Thymus (tissue), 11 donors: ENCODE results near the gene CFAP97D2. TPM values are rescaled to one million over a fixed set of nuclear protein-coding genes. Genes with fewer than 3 reads are reported as not detected.
A peak's percentile ranks its signal among the peaks of the same experiment; 100 is the strongest.

Experiments used
- DNase-seq, 9 donors: peaks; one replicate each; pipeline ENCODE4 v3.0.0-alpha.2; 2013; ENCODE audit warnings: low spot score in 9 of 9, low read depth in 6 of 9, missing footprints in 1 of 9
- H3K27ac ChIP-seq, 2 donors: one replicate each; pipeline ENCODE4 v1.5.1; 2013; ENCODE audit warnings: control low read depth in 1 of 2, low read depth in 1 of 2, low read length in 1 of 2, mild to moderate bottlenecking in 1 of 2, moderate library complexity in 1 of 2
- H3K27me3 ChIP-seq, 2 donors: one replicate each; pipeline ENCODE4 v1.5.1; 2013; ENCODE audit warnings: low read length in 1 of 2; ENCODE audit not compliant: control insufficient read depth in 2 of 2, insufficient read depth in 1 of 2
- H3K36me3 ChIP-seq, 2 donors: one replicate each; pipeline ENCODE4 v1.5.1; 2013; ENCODE audit warnings: low read length in 1 of 2, mild to moderate bottlenecking in 1 of 2, moderate library complexity in 1 of 2; ENCODE audit not compliant: control insufficient read depth in 2 of 2, insufficient read depth in 2 of 2
- H3K4me1 ChIP-seq, 2 donors: one replicate each; pipeline ENCODE4 v1.5.1; 2013; ENCODE audit warnings: low read length in 2 of 2; ENCODE audit not compliant: control insufficient read depth in 2 of 2, insufficient read depth in 2 of 2
- H3K4me3 ChIP-seq, 2 donors: one replicate each; pipeline ENCODE4 v1.5.1; 2013; ENCODE audit warnings: low read length in 2 of 2, control low read depth in 1 of 2, mild to moderate bottlenecking in 1 of 2
- H3K9me3 ChIP-seq, 2 donors: one replicate each; pipeline ENCODE4 v1.5.1; 2013; ENCODE audit warnings: low read length in 1 of 2, mild to moderate bottlenecking in 1 of 2; ENCODE audit not compliant: control insufficient read depth in 2 of 2, insufficient read depth in 1 of 2
- WGBS: extraction: QIAGEN DNeasy Blood & Tissue Kit; methylation state at CpG from one replicate; pipeline ENCODE4 v1.1.7; 2013; 5-methylcytosine and 5-hydroxymethylcytosine counted together
- polyA plus RNA-seq: library from polyadenylated mRNA; stranded (reverse); fragments of 200-250 nt; gene quantifications from one replicate; pipeline ENCODE4 v1.2.3, GENCODE V29; 2013
- total RNA-seq: library from RNA; stranded (reverse); fragments of 120-200 nt; gene quantifications from one replicate; pipeline ENCODE4 v1.2.4, GENCODE V29; 2013
- donor health status: healthy.

CFAP97D2 gene
- total and polyA plus RNA-seq, 2 donors: 0.34 to 0.66 TPM

- H3K4me1 ChIP-seq: peaks cover 18 to 47% of the 10 kb centered on the region in 2 donors
- DNase-seq: no peak
- H3K9me3 ChIP-seq: peaks cover 0 to 4% of the 10 kb centered on the region in 2 donors
- no peak overlapping the region for H3K4me3 ChIP-seq
- no peak overlapping the region for H3K27ac ChIP-seq
- peaks cover 2 to 13% of the 10 kb centered on the region in 2 donors for H3K27me3 ChIP-seq
- H3K36me3 ChIP-seq: no peaks in the 10 kb centered on the region
- WGBS: 99% methylated on average over 13 of the region's 13 CpGs
Observed at GRCh38 chr13:114224201-114224600, 45.1 kb downstream of the CFAP97D2 start.

GRCh38 chr13:114225610-114226009 is 46.6 kb downstream of the CFAP97D2 start:
- no peak overlapping the region for H3K27ac ChIP-seq
- peak in 1 of 9 donors; percentile 20 for DNase-seq
- peaks cover 13 to 42% of the 10 kb centered on the region in 2 donors for H3K4me1 ChIP-seq
- H3K4me3 ChIP-seq: no peak overlapping the region
- H3K9me3 ChIP-seq: peaks cover 0 to 4% of the 10 kb centered on the region in 2 donors
- peaks cover 2 to 26% of the 10 kb centered on the region in 2 donors for H3K27me3 ChIP-seq
- no peaks in the 10 kb centered on the region for H3K36me3 ChIP-seq
- WGBS: 93% methylated on average over 8 of the region's 8 CpGs

GRCh38 chr13:114226088-114226487 is 47.0 kb downstream of the CFAP97D2 start:
- peaks cover 0 to 4% of the 10 kb centered on the region in 2 donors for H3K9me3 ChIP-seq
- peak overlapping the region in 1 of 2 donors; percentile 40 for H3K27ac ChIP-seq
- H3K36me3 ChIP-seq: no peaks in the 10 kb centered on the region
- peaks cover 2 to 30% of the 10 kb centered on the region in 2 donors for H3K27me3 ChIP-seq
- peaks cover 13 to 42% of the 10 kb centered on the region in 2 donors for H3K4me1 ChIP-seq
- WGBS: 94% methylated on average over 11 of the region's 11 CpGs
- DNase-seq: peak in 2 of 9 donors; percentile 18 to 31
- H3K4me3 ChIP-seq: no peak overlapping the region

GRCh38 chr13:114226699-114227323 is 47.8 kb downstream of the CFAP97D2 start:
- Histone ChIP-seq H3K4me3 (no peak overlapping the region), H3K27me3 (peaks cover 2 to 30% of the 10 kb centered on the region in 2 donors), H3K4me1 (peaks cover 13 to 42% of the 10 kb centered on the region in 2 donors), H3K27ac (peak overlapping the region in 1 of 2 donors; percentile 40), H3K9me3 (peaks cover 0 to 4% of the 10 kb centered on the region in 2 donors), H3K36me3 (no peaks in the 10 kb centered on the region)
- peak; percentile 57 to 92 (median 80) for DNase-seq
- WGBS: 8% methylated on average over 19 of the region's 19 CpGs

GRCh38 chr13:114227528-114227927 is 48.5 kb downstream of the CFAP97D2 start:
- H3K4me1 ChIP-seq: peaks cover 11 to 39% of the 10 kb centered on the region in 2 donors
- no peak overlapping the region for H3K4me3 ChIP-seq
- H3K9me3 ChIP-seq: peaks cover 0 to 4% of the 10 kb centered on the region in 2 donors
- no peak for DNase-seq
- 94% methylated on average over 2 of the region's 2 CpGs for WGBS
- H3K27ac ChIP-seq: no peak overlapping the region
- no peaks in the 10 kb centered on the region for H3K36me3 ChIP-seq
- peaks cover 2 to 30% of the 10 kb centered on the region in 2 donors for H3K27me3 ChIP-seq

- Histone ChIP-seq H3K4me3 (no peak overlapping the region), H3K27ac (no peak overlapping the region), H3K9me3 (peaks cover 0 to 4% of the 10 kb centered on the region in 2 donors), H3K27me3 (peaks cover 2 to 30% of the 10 kb centered on the region in 2 donors), H3K36me3 (no peaks in the 10 kb centered on the region), H3K4me1 (peaks cover 10 to 37% of the 10 kb centered on the region in 2 donors)
- no peak for DNase-seq
- WGBS: 93% methylated on average over 9 of the region's 9 CpGs
Observed at GRCh38 chr13:114228176-114228575, 49.1 kb downstream of the CFAP97D2 start.

- peaks cover 2 to 30% of the 10 kb centered on the region in 2 donors for H3K27me3 ChIP-seq
- peaks cover 10 to 35% of the 10 kb centered on the region in 2 donors for H3K4me1 ChIP-seq
- WGBS: 75% methylated on average over 4 of the region's 4 CpGs
- no peak overlapping the region for H3K4me3 ChIP-seq
- no peak for DNase-seq
- H3K9me3 ChIP-seq: peaks cover 0 to 4% of the 10 kb centered on the region in 2 donors
- H3K36me3 ChIP-seq: no peaks in the 10 kb centered on the region
- no peak overlapping the region for H3K27ac ChIP-seq
Observed at GRCh38 chr13:114229506-114229905, 50.4 kb downstream of the CFAP97D2 start.

GRCh38 chr13:114230117-114230516 is 51.1 kb downstream of the CFAP97D2 start:
- DNase-seq: no peak
- Histone ChIP-seq H3K4me3 (no peak overlapping the region), H3K9me3 (peaks cover 0 to 4% of the 10 kb centered on the region in 2 donors), H3K36me3 (no peaks in the 10 kb centered on the region), H3K27ac (no peak overlapping the region), H3K27me3 (peaks cover 2 to 30% of the 10 kb centered on the region in 2 donors), H3K4me1 (peaks cover 10 to 31% of the 10 kb centered on the region in 2 donors)
- WGBS: 57% methylated on average over 7 of the region's 7 CpGs

GRCh38 chr13:114230575-114230974 is 51.5 kb downstream of the CFAP97D2 start:
- no peak for DNase-seq
- WGBS: 63% methylated on average over 3 of the region's 3 CpGs
- Histone ChIP-seq H3K4me3 (no peak overlapping the region), H3K27ac (no peak overlapping the region), H3K9me3 (peaks cover 0 to 4% of the 10 kb centered on the region in 2 donors), H3K36me3 (no peaks in the 10 kb centered on the region), H3K27me3 (peaks cover 2 to 30% of the 10 kb centered on the region in 2 donors), H3K4me1 (peaks cover 11 to 30% of the 10 kb centered on the region in 2 donors)
